Measurements from ENCODE around the gene CUEDC1.
"Not testable (repeated sequence)": the region's sequence is repeated elsewhere in the genome, so short reads cannot be mapped to it uniquely, and the experiment has no call there.

Gene CUEDC1

GRCh38 chr17:57985675-57985974 is 30.4 kb upstream of the CUEDC1 start:
- no peak for DNase-seq (ENCODE audit: low read depth)

- no peak for DNase-seq (ENCODE audit: low read depth)
Observed at GRCh38 chr17:57984936-57985674, 29.9 kb upstream of the CUEDC1 start.

- DNase-seq (ENCODE audit: low read depth), result no peak
Observed at GRCh38 chr17:57984261-57984890, 29.2 kb upstream of the CUEDC1 start.

DNA sequence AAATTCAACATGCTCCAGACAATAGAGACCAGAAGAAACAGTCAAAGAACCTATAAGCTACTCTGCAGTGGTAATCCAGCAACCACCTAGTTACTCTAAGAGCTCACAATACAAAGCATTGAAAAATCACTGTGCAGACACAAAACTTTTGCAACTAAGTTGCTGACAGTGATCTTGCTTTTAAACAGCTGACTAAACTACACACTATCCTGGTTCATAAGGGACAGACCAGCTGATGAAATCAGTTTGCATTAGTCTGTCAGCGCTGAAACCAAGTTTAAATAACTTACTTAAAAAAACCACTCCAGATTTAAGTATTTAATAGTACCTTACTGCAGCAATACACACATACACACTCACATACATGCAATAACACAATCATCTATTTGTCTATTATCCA is 28.2 kb upstream of the CUEDC1 start:
- DNase-seq (ENCODE audit: low read depth), result no peak

DNA sequence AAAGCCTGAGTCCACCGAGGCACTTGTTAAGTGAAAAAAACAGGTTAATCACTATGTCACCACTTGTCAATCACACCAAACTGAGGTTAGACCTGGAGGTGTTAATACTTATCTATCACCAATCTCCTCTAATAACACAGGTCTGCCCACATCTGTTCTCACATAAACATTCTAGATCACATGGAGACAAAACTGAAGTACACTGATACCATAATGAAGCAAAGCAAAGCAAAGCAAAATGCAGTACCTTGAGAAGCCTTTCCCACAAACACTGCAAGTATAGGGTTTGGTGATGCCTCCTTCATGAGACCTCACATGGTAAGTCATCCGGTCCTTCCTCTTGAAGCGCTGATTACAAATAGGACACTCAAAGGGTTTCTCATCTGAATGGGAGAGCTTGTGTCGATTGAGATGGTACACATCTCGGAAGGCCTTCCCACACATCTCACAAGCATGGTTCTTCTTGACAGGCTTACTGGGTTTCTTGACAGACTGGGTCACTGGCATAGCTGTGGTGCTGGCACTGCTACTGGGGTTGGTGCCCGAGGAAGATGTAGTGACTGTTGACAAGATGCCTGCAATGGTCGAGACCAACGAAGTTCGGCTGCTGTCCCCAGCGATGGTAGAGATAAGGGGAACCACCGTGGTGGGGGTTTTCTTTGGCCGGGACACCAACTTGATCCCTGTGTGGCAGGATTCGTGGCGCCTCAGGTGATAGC is 27.4 kb upstream of the CUEDC1 start:
- no peak for DNase-seq (ENCODE audit: low read depth)

DNA sequence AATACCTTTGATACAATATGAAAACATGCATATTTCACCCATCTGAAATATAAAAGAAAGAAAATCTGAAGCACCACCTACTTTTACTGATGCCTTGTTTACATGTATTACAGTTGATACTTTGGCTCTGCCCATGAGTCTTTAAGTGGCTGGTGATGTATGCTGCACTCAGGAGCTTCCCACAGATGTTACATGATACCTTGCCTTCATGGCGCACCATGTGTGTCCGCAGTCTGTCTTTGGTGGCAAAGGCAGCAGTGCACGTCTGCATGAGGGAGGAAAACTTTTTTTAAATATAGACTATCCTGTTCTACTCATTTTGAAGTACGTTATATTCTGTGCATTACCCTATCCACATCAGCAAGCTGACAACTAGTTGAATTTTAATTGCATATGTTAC is 25.3 kb upstream of the CUEDC1 start:
- no peak for DNase-seq (ENCODE audit: low read depth)

DNA sequence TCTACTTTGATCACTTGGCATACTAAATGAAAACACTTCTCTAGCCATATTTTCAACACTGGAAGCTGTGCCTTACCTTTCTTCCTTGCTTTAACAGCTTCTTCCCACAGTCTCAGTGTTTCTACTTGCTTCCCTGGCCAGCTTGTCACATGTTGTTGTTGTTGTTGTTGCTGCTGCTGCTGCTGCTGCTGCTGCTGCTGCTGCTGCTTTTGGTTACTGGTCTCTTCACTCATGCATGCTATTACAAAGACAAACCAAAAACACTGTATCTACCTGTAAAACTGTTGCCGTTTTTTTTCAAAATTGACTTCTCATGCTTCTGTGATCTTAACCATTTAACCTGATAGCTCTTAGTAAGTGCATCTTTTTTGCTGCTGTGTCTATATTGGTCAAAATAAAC is 23.9 kb upstream of the CUEDC1 start:
- DNase-seq (ENCODE audit: low read depth), result no peak

- DNase-seq (ENCODE audit: low read depth), result no peak
Observed at GRCh38 chr17:57976594-57976993, 21.4 kb upstream of the CUEDC1 start.

DNA sequence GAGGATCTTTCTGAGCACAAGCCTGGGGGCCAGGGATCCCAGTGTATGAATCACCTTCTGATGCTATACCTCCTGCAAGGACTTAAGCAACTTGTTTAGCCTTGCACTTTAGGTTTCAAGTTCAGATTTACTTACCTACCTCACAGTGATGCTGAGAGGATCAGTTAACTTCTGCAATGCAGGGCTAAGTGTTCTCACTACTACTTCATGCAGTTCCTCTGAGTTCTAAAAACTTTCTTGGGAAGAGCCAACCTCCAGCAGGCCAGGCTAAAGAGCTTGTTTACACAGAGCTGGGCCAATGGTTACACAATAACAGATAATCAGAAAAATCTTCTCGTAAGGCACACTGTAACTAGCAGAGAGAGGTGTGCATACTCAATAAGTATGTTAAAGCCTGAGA is 19.8 kb upstream of the CUEDC1 start:
- no peak for DNase-seq (ENCODE audit: low read depth)

- not testable (repeated sequence) for DNase-seq (ENCODE audit: low read depth)
Observed at GRCh38 chr17:57974053-57974824, 19.0 kb upstream of the CUEDC1 start.

- DNase-seq (ENCODE audit: low read depth), result no peak
Observed at GRCh38 chr17:57972151-57972550, 16.9 kb upstream of the CUEDC1 start.

DNA sequence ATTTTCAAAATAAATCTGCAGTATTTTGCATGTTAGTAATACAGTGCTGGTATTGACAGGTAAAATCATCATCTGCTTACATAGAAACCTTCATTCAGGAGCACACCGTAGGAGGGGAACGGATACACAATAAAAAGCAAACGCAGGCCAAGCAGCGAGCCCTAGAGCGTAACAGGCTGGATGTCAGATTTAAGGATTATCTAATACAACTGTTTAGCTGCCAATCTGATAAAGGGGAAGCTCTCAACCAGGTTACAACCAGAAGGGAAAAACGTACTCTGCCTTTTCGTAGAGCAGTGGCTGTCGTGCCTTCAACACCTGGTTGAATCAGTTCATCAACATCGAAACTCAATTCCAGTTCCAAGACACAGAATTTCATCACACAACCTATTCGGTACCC is 16.4 kb upstream of the CUEDC1 start:
- no peak for DNase-seq (ENCODE audit: low read depth)

DNA sequence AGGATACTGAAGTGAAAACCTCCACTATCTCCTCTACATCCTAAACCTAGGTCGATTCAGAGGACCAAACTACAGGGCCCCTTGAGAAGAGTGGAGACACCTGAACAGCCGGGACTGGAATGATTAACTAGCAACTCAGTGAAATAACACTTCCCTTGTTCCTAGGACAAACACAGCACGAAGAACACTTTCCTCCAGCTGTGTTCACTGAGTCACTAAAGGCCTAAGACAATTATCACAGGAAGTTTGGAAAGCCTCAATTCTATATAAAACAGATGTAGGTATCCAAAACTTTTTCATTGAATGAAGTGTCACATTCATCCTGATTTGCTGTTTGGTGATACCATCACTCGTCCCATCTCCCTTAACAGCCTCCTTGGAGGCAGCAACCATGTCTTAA is 15.5 kb upstream of the CUEDC1 start:
- DNase-seq (ENCODE audit: low read depth), result no peak

GRCh38 chr17:57968456-57968855 is 13.2 kb upstream of the CUEDC1 start:
- DNase-seq (ENCODE audit: low read depth), result no peak

- DNase-seq (ENCODE audit: low read depth), result no peak
Observed at GRCh38 chr17:57966875-57967274, 11.7 kb upstream of the CUEDC1 start.

GRCh38 chr17:57966246-57966645 is 11.0 kb upstream of the CUEDC1 start:
- no peak for DNase-seq (ENCODE audit: low read depth)

- DNase-seq (ENCODE audit: low read depth), result no peak
Observed at GRCh38 chr17:57965521-57966160, 10.4 kb upstream of the CUEDC1 start.

DNA sequence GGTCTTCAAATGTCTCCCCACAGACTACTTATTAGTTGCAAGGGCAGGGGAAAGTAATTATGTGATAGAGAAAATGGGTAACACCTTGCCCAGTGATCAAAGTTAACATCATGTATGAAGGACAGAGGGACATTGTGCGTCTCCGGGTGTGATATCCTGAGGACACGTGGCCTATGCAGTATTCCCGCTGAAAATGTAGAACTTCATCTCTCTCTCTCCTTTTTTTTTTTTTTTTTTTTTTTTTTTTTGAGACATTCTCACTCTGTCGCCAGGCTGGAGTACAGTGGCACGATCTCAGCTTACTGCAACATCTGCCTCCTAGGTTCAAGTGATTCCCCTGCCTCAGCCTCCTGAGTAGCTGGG is 7.9 kb upstream of the CUEDC1 start:
- no peak for DNase-seq (ENCODE audit: low read depth)

DNA sequence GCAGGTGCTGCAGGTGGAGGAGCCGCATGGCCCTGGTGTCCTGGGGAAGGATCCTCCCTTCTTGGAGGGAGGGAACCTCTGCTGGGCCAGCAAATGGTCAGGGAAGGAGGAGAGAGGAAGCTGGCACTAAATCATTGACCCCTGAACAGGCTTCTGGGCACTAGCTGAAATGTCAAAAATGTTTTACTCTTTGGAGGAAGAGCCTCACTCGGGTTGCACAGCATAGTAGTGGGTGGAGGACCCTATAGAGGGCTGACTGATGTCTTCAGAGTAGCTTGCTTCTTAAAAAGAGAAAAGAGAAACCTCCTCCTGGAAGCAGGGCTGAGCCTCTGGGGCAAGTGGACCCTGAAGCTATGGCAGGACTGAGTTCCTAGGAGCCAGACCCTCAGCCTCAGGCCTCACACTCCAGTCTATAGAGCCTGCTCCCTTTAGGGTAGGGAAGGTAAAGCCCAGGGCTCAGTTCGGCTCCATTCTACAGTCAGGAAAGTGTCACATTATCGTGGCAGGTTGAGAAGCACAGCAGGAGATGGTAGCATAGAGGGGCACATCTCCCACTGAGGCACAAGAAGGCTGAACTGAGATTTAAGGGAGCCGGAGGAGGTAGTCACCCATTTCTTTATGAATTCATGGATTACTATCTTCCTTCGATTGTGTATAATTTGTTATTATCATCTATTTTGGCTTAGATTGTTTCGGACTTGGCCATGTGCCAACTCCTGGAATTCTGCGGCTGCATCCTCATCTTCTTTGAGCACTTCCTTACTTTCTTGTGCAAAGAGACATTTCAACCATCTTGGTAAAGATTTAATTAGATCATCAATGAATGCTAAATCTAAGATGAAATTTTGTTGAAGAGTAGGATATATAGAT is 7.3 kb upstream of the CUEDC1 start:
- no peak for DNase-seq (ENCODE audit: low read depth)

- DNase-seq (ENCODE audit: low read depth), result no peak
Observed at GRCh38 chr17:57959929-57960328, 4.7 kb upstream of the CUEDC1 start.

- not testable (repeated sequence) for DNase-seq (ENCODE audit: low read depth)
Observed at GRCh38 chr17:57958391-57958790, 3.2 kb upstream of the CUEDC1 start.
